HAP-1 (cell line): ENCODE results near the gene CHD9NB.

Source experiments
- DNase-seq, 2 experiments: peaks; one replicate each; pipeline ENCODE4 v3.0.0-alpha.2; 2016 to 2020; ENCODE audit warnings: low spot score in 2 of 2
- H3K27me3 ChIP-seq: fragments of 250-450 bp; sonication (Bioruptor Pico); 2 replicates; pipeline ENCODE4 v1.5.1; 2020; ENCODE audit warnings: low read depth, mild to moderate bottlenecking, moderate library complexity
- H3K36me3 ChIP-seq: fragments of 250-450 bp; sonication (Bioruptor Pico); replicated peaks from 2 replicates; pipeline ENCODE4 v1.5.1; 2020; ENCODE audit warnings: mild to moderate bottlenecking
- H3K4me1 ChIP-seq: fragments of 250-450 bp; sonication (Bioruptor Pico); 2 replicates; pipeline ENCODE4 v1.5.1; 2020; ENCODE audit warnings: mild to moderate bottlenecking
- H3K4me3 ChIP-seq: fragments of 250-450 bp; sonication (Bioruptor Pico); 2 replicates; pipeline ENCODE4 v1.5.1; 2020; ENCODE audit warnings: mild to moderate bottlenecking, moderate library complexity
- H3K9me3 ChIP-seq: fragments of 250-450 bp; sonication (Bioruptor Pico); 2 replicates; pipeline ENCODE4 v1.5.1; 2020; ENCODE audit warnings: mild to moderate bottlenecking, moderate library complexity
- in situ Hi-C: fragments of 300-500 bp; cut with MboI; formaldehyde crosslinking; loops from 3 replicates; pipeline ENCODE4 v1.14.3; 2020; ENCODE audit warnings: low sequenced_read_pairs, inconsistent platforms, mixed read lengths

CHD9NB gene

GRCh38 chr16:53014287-53014686 is 38.4 kb downstream of the CHD9NB start:
- in situ Hi-C loops, result loop anchor here (25.0 kb wide), 1 partner anchor 827 kb away; no protein-coding TSS in a partner anchor

GRCh38 chr16:53007095-53007494 is 45.6 kb downstream of the CHD9NB start:
- Histone ChIP-seq H3K36me3 (no peaks in the 10 kb centered on the region), H3K27me3 (no peaks in the 10 kb centered on the region), H3K4me1 (no peaks in the 10 kb centered on the region), H3K9me3 (no peaks in the 10 kb centered on the region; the same call in 1 of the 2 replicates), H3K4me3 (no peak overlapping the region)
- in situ Hi-C loops, result loop anchor here (25.0 kb wide), 1 partner anchor 820 kb away; no protein-coding TSS in a partner anchor
- DNase-seq, result no peak

More at GRCh38 chr16:53014287-53014686, 38.4 kb downstream of the CHD9NB start:
- H3K4me3 ChIP-seq, result no peak overlapping the region
- no peaks in the 10 kb centered on the region for H3K36me3 ChIP-seq
- H3K27me3 ChIP-seq, result 0 out of 2 replicates have a peak, but pooled peaks cover 2% of the 10 kb centered on the region
- no peak for DNase-seq
- H3K4me1 ChIP-seq, result peaks cover 6% of the 10 kb centered on the region; the same call in 1 of the 2 replicates
- H3K9me3 ChIP-seq, result no peaks in the 10 kb centered on the region; the same call in 1 of the 2 replicates

GRCh38 chr16:52997922-52998321 is 54.8 kb downstream of the CHD9NB start:
- H3K9me3 ChIP-seq, result no peaks in the 10 kb centered on the region
- H3K27me3 ChIP-seq, result no peaks in the 10 kb centered on the region
- no peaks in the 10 kb centered on the region for H3K4me1 ChIP-seq
- no peaks in the 10 kb centered on the region for H3K36me3 ChIP-seq
- H3K4me3 ChIP-seq, result no peak overlapping the region
- in situ Hi-C loops, result no loop called here
- no peak for DNase-seq

GRCh38 chr16:52994942-52995341 is 57.8 kb downstream of the CHD9NB start:
- H3K9me3 ChIP-seq, result no peaks in the 10 kb centered on the region
- in situ Hi-C loops, result no loop called here
- no peaks in the 10 kb centered on the region for H3K27me3 ChIP-seq
- H3K36me3 ChIP-seq, result no peaks in the 10 kb centered on the region
- DNase-seq, result no peak
- no peaks in the 10 kb centered on the region for H3K4me1 ChIP-seq
- no peak overlapping the region for H3K4me3 ChIP-seq

- Histone ChIP-seq H3K36me3 (no peaks in the 10 kb centered on the region), H3K4me1 (no peaks in the 10 kb centered on the region), H3K27me3 (no peaks in the 10 kb centered on the region), H3K4me3 (no peak overlapping the region), H3K9me3 (no peaks in the 10 kb centered on the region)
- DNase-seq, result no peak
- in situ Hi-C loops, result no loop called here
Observed at GRCh38 chr16:52993179-52993578, 59.5 kb downstream of the CHD9NB start.

- in situ Hi-C loops, result no loop called here
- Histone ChIP-seq H3K4me3 (no peak overlapping the region), H3K36me3 (no peaks in the 10 kb centered on the region), H3K4me1 (no peaks in the 10 kb centered on the region), H3K27me3 (no peaks in the 10 kb centered on the region), H3K9me3 (no peaks in the 10 kb centered on the region)
- no peak for DNase-seq
Observed at GRCh38 chr16:52991572-52991971, 61.1 kb downstream of the CHD9NB start.
